ENCODE results near the gene XRRA1.
"Not testable (repeated sequence)": the region's sequence is repeated elsewhere in the genome, so short reads cannot be mapped to it uniquely, and the experiment has no call there.

XRRA1 gene

DNA sequence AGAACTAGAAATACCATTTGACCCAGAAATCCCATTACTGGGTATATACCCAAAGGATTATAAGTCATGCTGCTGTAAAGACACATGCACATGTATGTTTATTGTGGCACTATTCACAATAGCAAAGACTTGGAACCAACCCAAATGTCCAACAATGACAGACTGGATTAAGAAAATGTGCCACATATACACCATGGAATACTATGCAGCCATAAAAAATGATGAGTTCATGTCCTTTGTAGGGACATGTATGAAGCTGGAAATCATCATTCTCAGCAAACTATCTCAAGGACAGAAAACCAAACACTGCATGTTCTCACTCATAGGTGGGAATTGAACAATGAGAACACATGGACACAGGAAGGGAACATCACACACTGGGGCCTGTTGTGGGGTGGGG is 55.9 kb downstream of the XRRA1 start:
- DNase-seq = not testable (repeated sequence)

DNA sequence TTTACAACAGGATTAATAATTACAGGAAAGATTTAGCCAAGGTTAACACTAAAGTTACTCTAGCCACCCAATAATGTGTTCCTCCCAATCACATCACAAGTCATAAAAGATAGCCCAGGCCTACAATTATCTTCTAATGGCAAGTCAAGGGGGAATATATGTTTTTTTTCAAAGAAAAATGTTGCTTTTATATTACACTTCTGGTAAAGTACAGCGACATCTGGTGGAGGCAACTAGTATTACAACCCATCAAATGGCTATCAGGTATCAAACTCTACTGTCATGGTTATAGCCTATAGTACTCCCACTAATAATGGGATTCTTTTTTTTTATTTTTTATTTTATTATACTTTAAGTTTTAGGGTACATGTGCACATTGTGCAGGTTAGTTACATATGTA is 71.8 kb downstream of the XRRA1 start:
- no peak for DNase-seq

DNA sequence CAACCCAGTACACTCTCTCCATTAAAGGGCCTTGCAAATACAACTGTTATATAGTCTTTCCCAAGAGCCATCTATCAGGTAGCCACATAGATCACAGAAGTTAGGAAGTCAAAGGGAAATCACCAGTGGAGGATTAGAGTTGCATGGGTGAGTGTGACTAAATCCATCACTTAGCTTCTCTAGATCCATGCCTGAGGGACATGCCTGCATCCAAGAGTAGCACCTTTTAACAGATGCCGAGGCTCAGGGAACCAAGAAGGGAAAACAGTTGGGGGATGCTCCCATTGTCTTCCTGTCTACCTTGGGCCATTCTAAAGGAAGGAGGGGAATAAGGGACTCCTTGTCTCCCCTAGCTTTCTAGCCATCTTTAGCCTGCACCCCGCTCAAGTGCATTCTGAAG is 77.9 kb downstream of the XRRA1 start:
- no peak for DNase-seq

DNA sequence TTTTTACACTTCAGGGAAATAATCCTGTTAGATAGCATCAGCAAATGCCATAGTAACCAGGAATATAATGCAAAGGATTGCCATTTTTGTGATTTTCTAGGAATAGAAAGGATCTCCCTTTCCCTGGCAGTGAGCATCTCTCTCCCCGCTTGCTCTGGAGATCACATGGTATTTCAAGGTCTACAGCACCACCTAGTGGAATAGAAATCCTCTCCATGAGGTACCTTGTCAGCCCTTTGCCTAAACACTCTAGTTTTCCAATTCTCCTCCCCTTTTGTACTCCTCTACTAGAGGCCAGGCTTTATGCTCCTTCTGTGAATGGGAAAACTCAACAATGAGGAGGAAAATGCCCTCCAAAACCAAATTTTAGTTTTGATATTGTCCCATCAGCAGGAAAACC is 78.4 kb downstream of the XRRA1 start:
- DNase-seq = peak; percentile 9

DNA sequence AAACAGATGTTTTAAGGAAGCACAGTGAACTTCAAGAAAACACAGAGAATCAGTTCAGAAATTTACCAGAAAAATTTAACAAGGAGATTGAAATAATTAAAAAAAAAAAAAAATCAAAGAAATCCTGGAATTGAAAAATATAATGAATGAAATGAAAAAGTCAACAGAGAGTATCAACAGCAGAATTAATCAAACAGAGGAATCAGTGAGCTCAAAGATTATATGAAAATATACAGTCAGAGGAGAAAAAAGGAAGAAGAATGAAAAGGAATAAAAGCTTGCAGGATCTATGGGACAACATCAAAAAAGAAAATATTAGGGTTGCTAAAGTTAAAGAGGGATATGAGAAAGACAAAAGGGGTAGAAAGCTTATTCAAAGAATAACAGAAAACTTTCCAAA is 82.3 kb downstream of the XRRA1 start:
- no peak for DNase-seq

DNA sequence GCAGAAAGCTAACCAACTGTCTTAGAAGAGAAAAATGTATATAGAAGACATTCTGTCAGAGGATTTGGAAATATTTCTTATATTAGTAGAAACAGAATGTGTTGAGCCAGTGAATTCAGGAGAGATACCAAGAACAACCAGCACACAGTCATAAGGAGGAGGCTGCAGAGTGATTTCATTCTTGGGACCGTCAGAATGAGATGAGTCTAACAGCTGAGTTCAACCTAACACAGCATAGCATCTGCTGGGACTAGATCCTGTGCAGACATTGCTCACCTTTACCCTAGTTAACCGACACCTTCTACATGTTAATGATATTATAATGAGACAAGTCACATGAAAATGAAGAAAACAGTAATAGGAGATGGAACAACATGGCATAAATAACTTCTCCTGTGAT is 85.5 kb downstream of the XRRA1 start:
- no peak for DNase-seq

DNA sequence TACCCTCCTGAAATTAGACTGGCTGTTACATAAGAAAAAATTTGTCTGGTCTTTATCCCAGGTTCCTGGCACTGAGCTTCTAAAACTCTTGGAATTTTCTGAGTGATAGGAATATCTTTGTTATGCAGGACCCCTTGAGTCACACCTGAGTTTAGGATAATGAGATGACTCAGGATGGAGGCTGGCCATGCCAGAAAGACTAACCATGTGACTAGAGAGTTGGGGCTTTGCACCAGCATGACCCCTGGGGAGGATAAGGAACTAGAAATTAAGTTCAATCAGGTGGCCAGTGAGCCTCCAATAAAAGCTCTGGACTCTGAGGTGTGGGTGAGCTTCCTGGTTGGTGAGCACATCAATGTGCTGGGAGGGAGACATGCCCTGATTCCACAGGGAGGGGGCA is 88.1 kb downstream of the XRRA1 start:
- no peak for DNase-seq

DNA sequence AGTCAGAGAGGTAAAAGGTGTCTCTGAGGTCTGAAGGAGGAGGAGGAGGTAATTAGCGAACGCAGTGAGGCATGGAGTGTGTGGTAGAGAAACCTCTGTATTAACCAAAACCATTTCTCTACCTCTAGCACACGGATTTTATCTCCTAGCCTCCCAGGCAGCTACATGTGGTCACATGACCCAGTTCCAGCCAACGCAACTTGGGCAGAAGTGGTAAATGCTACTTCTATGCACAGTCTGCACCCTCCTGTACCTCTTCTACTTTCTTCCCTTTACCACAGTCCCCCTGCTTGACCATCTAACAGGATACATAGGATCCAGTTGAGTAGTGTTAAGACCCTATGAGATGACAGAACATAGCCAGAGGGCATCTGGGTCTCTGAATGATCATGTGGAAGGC is 95.7 kb downstream of the XRRA1 start:
- no peak for DNase-seq

DNA sequence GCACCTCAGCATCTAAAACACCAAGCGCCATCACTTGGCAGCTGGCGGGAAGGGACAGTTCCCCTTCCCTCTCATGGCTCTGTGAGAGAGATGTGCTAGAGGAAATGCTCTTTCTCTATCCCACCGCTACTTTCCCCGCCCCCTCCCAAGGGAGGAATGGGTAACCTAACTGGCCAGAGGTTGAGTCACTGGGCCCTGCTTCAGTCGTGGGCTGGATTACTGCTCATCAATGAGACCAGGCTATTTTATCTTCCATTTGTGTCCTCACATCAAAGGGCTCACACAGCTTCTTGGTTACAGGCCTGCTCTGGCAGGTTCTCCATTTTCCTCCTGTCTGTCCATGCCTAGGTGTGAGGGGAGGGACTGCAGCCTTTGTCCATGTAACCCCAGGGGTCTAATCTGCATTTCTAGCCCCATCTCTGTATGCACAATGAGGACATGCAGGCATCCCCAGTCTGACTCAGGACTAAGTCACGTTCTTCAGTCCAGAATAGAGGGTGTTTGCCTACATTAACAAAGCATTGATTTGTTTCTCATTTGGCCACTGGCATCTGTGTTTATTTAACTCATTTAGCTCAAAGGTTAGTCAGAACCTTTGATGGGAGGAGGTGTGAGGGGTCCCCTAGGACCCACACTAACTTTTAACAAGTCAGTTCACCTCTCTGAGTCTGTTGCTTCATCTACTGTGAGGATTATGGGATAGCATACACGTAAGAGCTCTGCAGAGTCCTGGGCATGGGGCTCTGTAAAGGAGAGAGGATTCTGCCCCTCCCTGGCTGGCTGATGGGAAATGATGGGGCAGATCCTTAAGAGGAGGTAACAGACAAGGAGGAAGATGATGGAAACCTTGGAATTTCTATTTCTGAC is 99.1 kb downstream of the XRRA1 start:
- no peak for DNase-seq

DNA sequence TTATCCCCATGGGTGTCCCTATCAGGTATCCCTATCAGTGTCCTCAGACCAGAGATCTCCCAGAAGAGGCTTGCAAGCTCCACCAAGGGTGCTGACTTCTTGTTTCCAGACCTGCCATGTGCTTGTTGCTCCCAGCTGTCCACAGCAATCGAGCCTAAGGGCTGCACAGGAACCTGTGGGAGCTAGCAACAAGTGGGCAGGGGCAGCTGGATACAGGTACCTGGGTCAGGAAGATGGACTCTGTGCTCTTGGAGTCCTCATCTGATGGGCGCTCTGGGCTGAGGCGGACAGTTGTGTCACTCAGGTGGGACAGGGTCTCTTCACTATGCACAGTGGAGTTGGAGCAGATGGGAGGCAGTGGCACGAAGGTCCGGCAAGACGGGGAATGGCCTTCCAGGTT is 101.0 kb downstream of the XRRA1 start:
- DNase-seq = no peak

DNA sequence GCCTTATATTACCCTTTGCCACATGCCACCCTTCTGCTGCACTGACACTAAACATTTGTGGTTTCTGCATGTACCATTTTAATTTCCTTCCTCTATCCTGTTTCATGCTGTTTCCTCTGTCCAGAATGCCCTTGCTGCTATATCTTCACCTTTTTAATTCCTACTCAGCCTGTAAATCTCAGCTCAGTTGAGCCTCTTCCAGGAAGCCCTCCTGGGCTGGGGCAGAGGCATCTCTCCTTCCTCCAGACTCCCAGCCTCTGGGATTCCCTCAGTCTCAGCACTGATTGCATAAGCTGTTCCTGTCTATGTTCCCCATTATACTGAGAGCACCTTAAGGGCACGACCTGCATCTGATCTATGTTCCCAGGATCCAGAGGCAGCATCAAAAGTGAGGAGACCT is 101.5 kb downstream of the XRRA1 start:
- DNase-seq = no peak

DNA sequence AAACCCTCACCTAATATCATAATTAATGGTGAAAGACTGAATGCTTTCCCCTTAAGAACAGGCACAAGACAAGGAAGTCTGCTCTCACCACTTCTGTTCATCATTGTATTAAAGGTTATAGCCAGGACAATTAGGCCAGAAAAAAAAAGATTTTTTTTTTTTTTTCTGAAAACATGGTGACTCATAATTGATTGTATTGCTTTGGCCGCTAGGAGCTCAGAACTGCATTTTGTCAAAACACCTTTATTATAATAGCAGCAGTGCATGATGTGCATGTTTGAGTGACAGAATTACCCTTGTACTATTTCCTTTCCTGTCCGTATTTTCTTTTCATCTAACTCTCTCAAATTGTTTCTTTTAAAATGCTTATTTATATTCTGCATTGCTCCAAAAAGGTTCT is 102.1 kb downstream of the XRRA1 start:
- no peak for DNase-seq

DNA sequence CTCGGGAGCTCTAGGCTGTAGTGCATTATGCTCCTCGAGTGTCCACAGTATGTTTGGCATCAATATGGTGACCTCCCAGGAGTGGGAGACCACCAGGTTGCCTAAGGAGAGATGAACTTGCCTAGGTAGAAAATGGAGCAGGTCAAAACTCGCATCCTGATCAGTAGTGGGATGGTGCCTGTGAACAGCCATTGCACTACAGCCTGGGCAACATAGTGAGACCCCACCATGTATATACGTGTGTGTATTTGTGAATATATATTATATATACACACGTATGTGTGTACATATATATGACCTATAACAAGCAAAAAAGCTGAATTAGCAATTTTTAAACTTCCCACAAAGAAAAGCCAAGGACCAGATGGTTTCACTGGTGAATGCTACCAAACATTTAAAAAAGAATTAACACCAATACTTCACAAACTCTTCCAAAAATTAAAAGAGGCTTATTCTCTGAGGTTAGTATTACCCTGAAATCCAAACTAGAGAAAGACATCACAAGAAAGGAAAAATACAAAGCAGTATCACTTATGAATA is 102.8 kb downstream of the XRRA1 start:
- DNase-seq = no peak

DNA sequence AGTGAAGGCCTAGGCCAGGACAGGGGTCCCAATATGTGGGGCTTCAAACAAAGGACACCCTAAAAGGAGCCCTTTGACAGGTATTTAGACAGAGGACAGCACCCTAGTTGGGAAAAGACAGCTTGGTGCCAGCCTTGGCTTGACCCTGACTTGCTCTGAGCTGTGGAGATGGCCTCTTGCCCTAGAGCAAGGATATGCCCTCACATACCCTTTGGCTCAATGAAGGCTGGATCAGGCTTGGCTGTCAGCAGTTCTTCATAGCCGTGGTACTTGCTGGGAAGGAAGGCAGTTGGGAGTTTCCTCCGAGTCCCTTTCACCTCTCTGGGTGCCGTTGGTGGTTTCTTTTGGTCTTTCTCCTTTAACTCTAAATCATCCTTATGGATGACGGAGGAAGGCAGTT is 104.0 kb downstream of the XRRA1 start:
- no peak for DNase-seq

DNA sequence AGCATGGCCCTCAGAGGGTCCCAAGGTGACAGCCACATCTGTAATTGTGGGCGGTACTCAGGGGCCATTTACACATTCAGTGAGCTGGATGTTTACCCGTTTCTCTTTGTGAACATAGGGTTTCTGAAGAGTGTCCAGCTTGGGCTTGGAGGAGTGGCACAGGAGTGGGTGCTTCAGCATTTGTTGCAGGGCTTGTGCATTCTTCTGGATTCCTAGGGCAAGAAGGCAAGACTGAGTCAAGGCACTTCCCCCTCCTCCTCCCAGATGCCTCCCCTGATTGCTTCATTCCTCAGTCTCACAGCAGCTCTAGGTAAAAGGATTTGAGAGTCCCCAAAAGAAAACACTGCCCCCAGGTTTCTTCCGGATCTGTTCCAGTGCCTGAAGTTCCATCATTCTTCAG is 104.8 kb downstream of the XRRA1 start:
- no peak for DNase-seq

DNA sequence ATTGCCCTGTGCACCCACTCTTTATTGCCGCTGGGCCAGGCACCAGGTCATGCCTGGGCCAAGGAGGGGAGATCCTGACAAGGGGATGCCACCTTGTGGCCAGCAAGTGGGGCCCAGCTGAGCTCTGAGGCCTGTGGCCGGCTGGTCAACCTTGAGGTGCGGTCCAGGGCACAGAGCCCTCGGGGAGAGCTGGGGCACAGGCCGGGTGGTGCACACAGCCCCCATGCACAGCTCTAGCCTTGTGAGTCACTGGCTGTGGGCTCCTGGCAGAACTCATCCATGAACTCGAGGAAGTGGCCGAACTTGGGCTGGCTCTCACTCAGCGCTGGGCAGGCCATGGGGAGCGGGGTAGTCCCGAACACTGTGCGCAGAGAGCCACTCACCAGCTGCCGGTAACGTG is 105.9 kb downstream of the XRRA1 start:
- DNase-seq = no peak

DNA sequence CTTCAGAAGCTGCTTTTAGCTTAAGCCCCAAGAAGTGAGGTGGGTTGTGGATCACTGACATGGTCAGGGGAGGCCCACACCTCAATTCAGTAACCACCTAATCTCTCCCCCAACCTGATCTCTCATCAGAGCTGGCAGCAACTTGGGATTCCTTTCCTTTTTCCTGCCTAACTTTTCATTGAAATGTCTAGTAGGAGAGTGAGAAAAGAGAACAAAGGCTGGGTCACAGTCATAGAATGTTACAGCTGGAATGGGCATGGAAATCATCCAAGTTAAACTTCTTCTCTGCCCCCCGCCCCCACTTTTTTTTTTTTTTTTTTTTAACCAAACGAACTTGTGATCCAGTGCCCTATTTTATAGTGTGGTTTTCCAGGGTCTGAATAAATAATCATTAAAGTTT is 108.4 kb downstream of the XRRA1 start:
- DNase-seq = no peak

DNA sequence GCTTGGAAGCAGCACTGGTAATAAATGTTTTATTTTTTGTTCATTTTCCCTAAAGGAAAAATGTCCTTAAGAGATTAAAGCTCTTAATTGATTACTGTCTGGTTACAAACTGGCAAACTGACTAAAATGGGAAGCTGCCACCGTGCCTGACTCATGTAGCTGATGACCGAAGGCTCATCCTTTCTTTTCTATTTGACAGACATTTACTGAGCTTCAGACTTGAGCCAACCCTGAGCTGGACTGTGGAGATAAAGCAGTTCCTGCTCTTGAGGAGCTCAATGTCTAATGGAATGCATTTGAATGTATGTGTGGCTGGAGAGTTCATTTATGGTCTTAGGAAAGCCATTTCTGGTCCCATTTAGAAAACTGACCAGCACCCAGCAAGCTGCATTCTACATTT is 108.9 kb downstream of the XRRA1 start:
- no peak for DNase-seq

DNA sequence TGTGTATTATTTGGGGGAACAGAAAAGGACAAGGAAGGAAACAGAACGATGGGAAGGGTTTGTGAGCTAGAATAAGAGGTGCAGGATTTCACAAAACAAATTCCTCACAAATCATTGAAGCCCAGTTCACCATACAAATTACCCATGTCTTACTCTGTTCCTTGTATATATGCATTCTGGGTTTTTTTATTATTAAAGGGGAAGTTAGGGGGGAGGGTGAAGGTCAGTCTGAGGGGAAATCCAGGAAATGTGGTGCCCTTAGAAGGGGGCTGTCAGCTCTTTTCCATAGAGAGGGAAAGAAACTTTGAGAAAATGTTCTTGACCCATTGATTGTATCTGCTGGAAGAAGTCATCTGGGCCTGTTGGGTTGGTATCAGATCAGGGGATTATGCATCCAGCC is 109.4 kb downstream of the XRRA1 start:
- no peak for DNase-seq

DNA sequence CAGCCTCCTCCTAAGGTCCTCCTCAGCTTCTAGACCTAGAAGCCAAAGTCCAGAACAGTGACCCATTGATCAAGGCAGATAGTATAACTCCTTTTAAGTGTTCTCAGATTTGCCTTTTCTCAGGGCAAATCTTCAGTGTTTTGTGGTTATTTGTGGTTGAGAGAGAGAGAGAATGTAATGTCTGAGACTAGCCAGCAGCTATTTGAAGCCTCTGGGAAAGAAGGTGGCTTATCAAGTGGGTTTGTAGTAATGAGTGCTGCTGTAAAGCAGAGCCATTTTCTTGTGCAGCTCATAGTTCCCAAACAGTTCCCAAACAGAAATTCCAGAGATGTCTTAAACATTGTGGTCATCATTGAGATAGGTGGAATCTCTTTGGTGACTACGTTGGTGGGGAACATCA is 110.7 kb downstream of the XRRA1 start:
- no peak for DNase-seq

DNA sequence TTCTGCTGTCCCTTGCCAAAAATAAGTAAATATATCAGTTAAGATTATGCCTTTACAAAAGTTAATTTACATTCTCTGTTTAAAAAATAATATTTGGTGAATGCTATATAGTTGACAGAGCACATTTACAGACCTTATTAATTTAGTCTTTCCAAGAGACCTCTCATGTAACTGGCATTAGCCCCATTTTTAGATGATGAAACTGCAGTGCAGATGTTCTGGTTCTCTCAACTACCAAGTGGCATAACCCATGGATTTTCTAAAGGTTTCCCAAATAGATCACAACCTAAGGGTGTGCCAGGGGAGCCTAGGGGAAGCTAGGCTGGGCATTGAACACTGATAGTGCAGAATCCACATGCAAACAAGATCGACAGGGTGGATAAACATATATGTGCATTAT is 111.7 kb downstream of the XRRA1 start:
- no peak for DNase-seq

DNA sequence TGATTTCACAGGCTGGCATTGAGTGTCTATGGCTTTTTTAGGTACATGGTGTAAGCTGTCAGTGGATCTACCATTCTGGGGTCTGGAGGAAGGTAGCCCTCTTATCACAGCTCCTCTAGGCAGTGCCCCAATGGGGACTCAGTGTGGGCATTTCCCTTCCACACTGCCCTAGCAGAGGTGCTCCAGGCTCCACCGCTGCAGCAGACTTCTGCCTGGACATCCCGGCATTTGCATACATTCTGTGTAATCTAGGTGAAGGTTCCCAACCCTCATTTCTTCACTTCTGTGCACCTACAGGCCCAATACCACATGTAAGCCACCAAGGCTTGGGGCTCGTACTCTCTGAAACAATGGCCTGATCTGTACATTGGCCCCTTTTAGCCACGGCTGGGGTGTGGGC is 122.0 kb downstream of the XRRA1 start:
- DNase-seq = no peak

DNA sequence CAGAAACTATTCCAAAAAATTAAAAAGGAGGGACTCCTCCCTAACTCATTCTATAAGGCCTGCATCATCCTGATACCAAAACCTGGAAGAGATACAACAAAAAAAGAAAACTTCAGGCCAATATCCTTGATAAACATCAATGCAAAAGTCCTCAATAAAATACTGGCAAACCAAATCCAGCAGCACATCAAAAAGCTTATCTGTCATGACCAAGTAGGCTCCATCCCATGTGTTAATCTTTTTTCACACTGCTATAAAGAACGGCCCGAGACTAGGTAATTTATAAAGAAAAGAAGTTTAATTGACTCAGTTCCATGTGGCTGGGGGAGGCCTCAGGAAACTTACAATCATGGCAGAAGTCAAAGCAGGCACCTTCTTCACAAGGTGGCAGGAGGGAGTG is 123.3 kb downstream of the XRRA1 start:
- DNase-seq = not testable (repeated sequence)

DNA sequence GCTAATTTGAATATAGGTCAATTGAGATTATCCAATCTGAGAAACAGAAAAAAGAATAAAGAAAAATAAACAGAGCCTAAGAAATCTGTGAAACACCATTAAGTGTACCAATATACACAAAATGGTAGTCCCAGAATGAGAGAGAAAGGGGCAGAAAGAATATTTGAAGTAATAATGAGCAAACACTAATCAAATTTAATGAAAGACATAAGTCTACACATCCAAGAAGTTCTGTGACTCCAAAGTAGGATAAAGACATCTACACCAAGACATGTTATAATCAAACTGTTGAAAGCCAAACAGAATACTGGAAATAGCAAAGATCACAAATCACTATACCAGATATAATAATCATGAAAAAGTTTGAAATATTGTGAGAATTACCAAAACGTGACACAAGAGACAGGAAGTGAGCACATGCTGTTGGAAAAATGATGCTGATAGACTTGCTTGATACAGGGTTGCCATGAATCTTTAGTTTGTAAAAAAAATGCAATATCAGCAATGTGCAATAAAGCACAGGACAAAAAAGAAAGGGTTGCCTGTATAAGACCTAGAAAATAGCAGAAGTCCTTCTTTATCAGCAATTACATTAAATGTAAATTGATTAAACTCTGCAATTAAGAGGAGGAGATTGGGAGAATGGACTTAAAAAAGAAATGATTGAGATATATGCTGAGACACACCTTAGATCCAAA is 124.5 kb downstream of the XRRA1 start:
- no peak for DNase-seq

Data from NCI-H1105 treated with DMSO at 0.1 percent for 48 hours (cell line).